Measurements from ENCODE around the gene PLK1.

Gene PLK1

DNA sequence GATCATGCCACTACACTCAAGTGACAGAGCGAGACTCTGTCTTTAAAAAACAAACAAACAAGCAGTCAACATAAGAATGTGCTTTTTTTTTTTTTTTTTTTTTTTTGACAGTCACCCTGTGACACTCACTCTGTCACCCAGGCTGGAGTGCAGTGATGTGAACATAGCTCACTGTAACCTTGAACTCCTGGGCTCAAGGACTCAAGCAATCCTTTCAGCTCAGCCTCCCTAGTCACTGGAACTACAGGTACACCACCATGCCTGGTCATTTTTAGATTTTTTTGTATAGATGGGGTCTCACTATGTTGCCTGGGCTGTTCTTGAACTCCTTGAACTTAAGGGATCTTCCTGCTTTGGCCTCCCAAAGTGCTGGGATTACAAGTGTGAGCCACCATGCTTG, 60.8 kb downstream of the PLK1 start:
- Mint-ChIP-seq H3K27me3 (peaks cover 32% of the 10 kb centered on the region), H3K4me3 (no peak overlapping the region), H3K9me3 (no peaks in the 10 kb centered on the region), H3K36me3 (no peaks in the 10 kb centered on the region), H3K27ac (no peak overlapping the region), H3K4me1 (peaks cover 4% of the 10 kb centered on the region)
- no peak for DNase-seq
- CTCF ChIA-PET = no interaction called here
